CD14-positive monocyte (primary cell): ENCODE measurements around the gene KRT35. TPM values are rescaled to one million over a fixed set of nuclear protein-coding genes. Genes with fewer than 3 reads are reported as not detected.

ENCODE experiments used
- DNase-seq, 3 donors: peaks; one replicate each; pipeline ENCODE4 v3.0.0-alpha.2; 2011 to 2022
- H2AFZ ChIP-seq: 2 replicates; pipeline ENCODE4 v1.6.0; 2012; ENCODE audit warnings: mild to moderate bottlenecking, low read depth, low read length, inconsistent platforms; ENCODE audit not compliant: insufficient read depth, poor library complexity, severe bottlenecking
- H3K27ac ChIP-seq, 2 donors: 1 replicate in 1 of 2; 2 replicates in 1 of 2; pipeline ENCODE4 v1.5.1; 2012 to 2013; ENCODE audit warnings: low read length in 2 of 2, control low read depth in 1 of 2, inconsistent platforms in 1 of 2, low read depth in 1 of 2, mild to moderate bottlenecking in 1 of 2
- H3K27me3 ChIP-seq, 2 donors: one replicate each; pipeline versions ENCODE4 v1.6.0 to v1.6.1; 2011 to 2013; ENCODE audit warnings: low read length in 2 of 2; ENCODE audit not compliant: control insufficient read depth in 2 of 2, insufficient read depth in 2 of 2
- H3K36me3 ChIP-seq, 2 donors: replicated peaks in 1 of 2; 1 replicate in 1 of 2; 2 replicates in 1 of 2; pipeline versions ENCODE4 v1.5.1 to v1.6.1; 2012 to 2013; ENCODE audit warnings: low read length in 2 of 2, control low read depth in 1 of 2, inconsistent platforms in 1 of 2, mild to moderate bottlenecking in 1 of 2; ENCODE audit not compliant: insufficient read depth in 2 of 2, control insufficient read depth in 1 of 2
- H3K4me1 ChIP-seq, 2 donors: 1 replicate in 1 of 2; 2 replicates in 1 of 2; pipeline versions ENCODE4 v1.5.1 to v1.6.1; 2012 to 2013; ENCODE audit warnings: low read length in 2 of 2, control low read depth in 1 of 2, inconsistent platforms in 1 of 2, mild to moderate bottlenecking in 1 of 2, moderate library complexity in 1 of 2; ENCODE audit not compliant: insufficient read depth in 2 of 2, control insufficient read depth in 1 of 2
- H3K4me2 ChIP-seq: replicated peaks from 2 replicates; pipeline ENCODE3; 2012; ENCODE audit warnings: low read length, moderate library complexity, mild to moderate bottlenecking; ENCODE audit not compliant: poor library complexity, severe bottlenecking; ENCODE audit errors: extremely low read depth
- H3K4me3 ChIP-seq, 3 experiments: fragments of 200-600 bp in 1 of 3; sonication (generic) in 1 of 3; replicated peaks in 1 of 3; 1 replicate in 2 of 3; 2 replicates in 1 of 3; pipeline ENCODE4 v1.5.1; 2011 to 2013; ENCODE audit warnings: low read length in 3 of 3, mild to moderate bottlenecking in 3 of 3, control low read depth in 2 of 3, low read depth in 2 of 3, inconsistent platforms in 1 of 3, moderate library complexity in 1 of 3
- H3K79me2 ChIP-seq: 2 replicates; pipeline ENCODE4 v1.6.0; 2012; ENCODE audit warnings: mild to moderate bottlenecking, control low read depth, inconsistent platforms, low read length, moderate library complexity; ENCODE audit not compliant: insufficient read depth
- H3K9ac ChIP-seq: 2 replicates; pipeline ENCODE4 v1.6.0; 2017; ENCODE audit warnings: low read length, mild to moderate bottlenecking; ENCODE audit not compliant: insufficient read depth, poor library complexity, severe bottlenecking
- H3K9me3 ChIP-seq, 2 donors: replicated peaks in 1 of 2; 1 replicate in 1 of 2; 2 replicates in 1 of 2; pipeline versions ENCODE4 v1.5.1 to v1.6.1; 2012 to 2013; ENCODE audit warnings: low read length in 2 of 2, control low read depth in 1 of 2; ENCODE audit not compliant: control insufficient read depth in 1 of 2, insufficient read depth in 1 of 2
- H4K20me1 ChIP-seq: 2 replicates; pipeline ENCODE4 v1.6.0; 2012; ENCODE audit warnings: mild to moderate bottlenecking, low read length, control low read depth, moderate library complexity; ENCODE audit not compliant: insufficient read depth
- H3K27ac Mint-ChIP-seq, 7 donors: one replicate each; pipeline ENCODE4 v1.8.0; 2020; ENCODE audit warnings: mild to moderate bottlenecking in 7 of 7, mixed read lengths in 7 of 7, moderate library complexity in 6 of 7, inconsistent platforms in 2 of 7
- H3K27me3 Mint-ChIP-seq, 3 donors: one replicate each; pipeline ENCODE4 v1.8.0; 2021 to 2022; ENCODE audit warnings: low read depth in 3 of 3, mild to moderate bottlenecking in 3 of 3, mixed read lengths in 3 of 3, moderate library complexity in 3 of 3, inconsistent platforms in 1 of 3
- H3K36me3 Mint-ChIP-seq, 2 donors: one replicate each; pipeline ENCODE4 v1.8.0; 2020; ENCODE audit warnings: mixed read lengths in 2 of 2, inconsistent platforms in 1 of 2, mild to moderate bottlenecking in 1 of 2
- H3K4me1 Mint-ChIP-seq: one replicate; pipeline ENCODE4 v1.8.0; 2020; ENCODE audit warnings: mild to moderate bottlenecking, mixed read lengths
- H3K4me3 Mint-ChIP-seq, 2 donors: one replicate each; pipeline ENCODE4 v1.8.0; 2020; ENCODE audit warnings: mild to moderate bottlenecking in 2 of 2, mixed read lengths in 2 of 2, moderate library complexity in 1 of 2
- H3K9me3 Mint-ChIP-seq, 7 donors: one replicate each; pipeline ENCODE4 v1.8.0; 2020 to 2022; ENCODE audit warnings: mixed read lengths in 7 of 7, mild to moderate bottlenecking in 6 of 7, moderate library complexity in 6 of 7, inconsistent platforms in 2 of 7
- WGBS: methylation state at CpG from one replicate; pipeline ENCODE4 v1.1.5; 2013; ENCODE audit warnings: missing lambda C conversion rate; ENCODE audit not compliant: insufficient coverage; 5-methylcytosine and 5-hydroxymethylcytosine counted together
- intact Hi-C, 2 donors: fragments of 100-400 bp; cut with micrococcal nuclease; formaldehyde crosslinking; loops; one replicate each; pipeline versions ENCODE4 v1.15.0 to v1.15.1; 2023
- polyA plus RNA-seq, 3 donors: library from polyadenylated mRNA; depleted of rRNA in 1 of 3; unstranded in 2 of 3; stranded (reverse) in 1 of 3; fragments of 300-500 nt in 2 of 3; fragments of >200 nt in 1 of 3; fragmentation: Illumina TruSeq in 2 of 3; gene quantifications; 1 replicate in 2 of 3; 2 replicates in 1 of 3; pipeline ENCODE4 v1.2.3, GENCODE V29; 2012 to 2021
- TF ChIP-seq, protein P1 (sequence below): fragments of 200-600 bp; IDR thresholded peaks from one replicate; pipeline ENCODE4 v1.8.0; 2022; ENCODE audit warnings: antibody characterized with exemption, mild to moderate bottlenecking

The KRT35 gene
- polyA plus RNA-seq, 3 donors, result not detected

DNA sequence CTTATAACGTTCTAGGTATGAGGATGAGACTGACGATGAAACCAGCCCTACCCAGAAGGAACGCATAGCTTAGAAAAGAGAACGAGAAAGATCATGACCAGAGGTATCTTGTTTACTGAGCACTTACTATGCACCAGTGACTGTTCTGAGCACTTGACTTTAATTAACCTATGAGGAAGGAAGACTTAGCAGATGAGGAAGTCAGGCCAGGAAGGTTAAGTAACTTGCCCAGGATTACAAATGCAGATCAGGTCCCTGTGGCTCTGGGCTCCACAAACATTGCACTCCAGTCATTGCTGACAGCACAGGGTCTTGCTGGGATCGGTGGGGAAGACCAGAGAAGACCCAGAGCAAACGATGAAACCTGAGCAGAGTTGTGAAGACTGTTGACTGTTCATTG lies 17.3 kb upstream of the KRT35 start:
- Mint-ChIP-seq H3K27ac (peak overlapping the region; percentile 91 to 98 (median 96)), H3K4me1 (peaks cover 57% of the 10 kb centered on the region), H3K9me3 (peaks cover 0 to 7% (median 0%) of the 10 kb centered on the region in 7 donors), H3K36me3 (peaks cover 0 to under 1% of the 10 kb centered on the region in 2 donors), H3K27me3 (peaks cover 2 to 8% (median 7%) of the 10 kb centered on the region in 3 donors), H3K4me3 (peak overlapping the region in 1 of 2 donors; percentile 84)
- H3K9ac ChIP-seq, result peak overlapping the region; percentile 46
- TF ChIP-seq, protein P1, sequence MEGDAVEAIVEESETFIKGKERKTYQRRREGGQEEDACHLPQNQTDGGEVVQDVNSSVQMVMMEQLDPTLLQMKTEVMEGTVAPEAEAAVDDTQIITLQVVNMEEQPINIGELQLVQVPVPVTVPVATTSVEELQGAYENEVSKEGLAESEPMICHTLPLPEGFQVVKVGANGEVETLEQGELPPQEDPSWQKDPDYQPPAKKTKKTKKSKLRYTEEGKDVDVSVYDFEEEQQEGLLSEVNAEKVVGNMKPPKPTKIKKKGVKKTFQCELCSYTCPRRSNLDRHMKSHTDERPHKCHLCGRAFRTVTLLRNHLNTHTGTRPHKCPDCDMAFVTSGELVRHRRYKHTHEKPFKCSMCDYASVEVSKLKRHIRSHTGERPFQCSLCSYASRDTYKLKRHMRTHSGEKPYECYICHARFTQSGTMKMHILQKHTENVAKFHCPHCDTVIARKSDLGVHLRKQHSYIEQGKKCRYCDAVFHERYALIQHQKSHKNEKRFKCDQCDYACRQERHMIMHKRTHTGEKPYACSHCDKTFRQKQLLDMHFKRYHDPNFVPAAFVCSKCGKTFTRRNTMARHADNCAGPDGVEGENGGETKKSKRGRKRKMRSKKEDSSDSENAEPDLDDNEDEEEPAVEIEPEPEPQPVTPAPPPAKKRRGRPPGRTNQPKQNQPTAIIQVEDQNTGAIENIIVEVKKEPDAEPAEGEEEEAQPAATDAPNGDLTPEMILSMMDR, result no peak
- no peaks in the 10 kb centered on the region for H4K20me1 ChIP-seq
- H3K4me3 ChIP-seq, result peak overlapping the region in 1 of 3 experiments; percentile 58
- H2AFZ ChIP-seq, result peak overlapping the region; percentile 52
- peak; percentile 84 to 91 (median 90) for DNase-seq
- no peaks in the 10 kb centered on the region for H3K9me3 ChIP-seq
- H3K4me1 ChIP-seq, result peaks cover 47 to 54% of the 10 kb centered on the region in 2 donors
- H3K4me2 ChIP-seq, result peak overlapping the region; percentile 48
- intact Hi-C loops, result loop anchor here (5.0 to 10.0 kb wide), 3 partner anchors 167 to 591 kb away; no protein-coding TSS in a partner anchor
- no peaks in the 10 kb centered on the region for H3K27me3 ChIP-seq
- no peaks in the 10 kb centered on the region for H3K36me3 ChIP-seq
- H3K27ac ChIP-seq, result peak overlapping the region; percentile 93 to 97
- H3K79me2 ChIP-seq, result no peaks in the 10 kb centered on the region
- WGBS, result 0% methylated on average over 3 of the region's 6 CpGs

DNA sequence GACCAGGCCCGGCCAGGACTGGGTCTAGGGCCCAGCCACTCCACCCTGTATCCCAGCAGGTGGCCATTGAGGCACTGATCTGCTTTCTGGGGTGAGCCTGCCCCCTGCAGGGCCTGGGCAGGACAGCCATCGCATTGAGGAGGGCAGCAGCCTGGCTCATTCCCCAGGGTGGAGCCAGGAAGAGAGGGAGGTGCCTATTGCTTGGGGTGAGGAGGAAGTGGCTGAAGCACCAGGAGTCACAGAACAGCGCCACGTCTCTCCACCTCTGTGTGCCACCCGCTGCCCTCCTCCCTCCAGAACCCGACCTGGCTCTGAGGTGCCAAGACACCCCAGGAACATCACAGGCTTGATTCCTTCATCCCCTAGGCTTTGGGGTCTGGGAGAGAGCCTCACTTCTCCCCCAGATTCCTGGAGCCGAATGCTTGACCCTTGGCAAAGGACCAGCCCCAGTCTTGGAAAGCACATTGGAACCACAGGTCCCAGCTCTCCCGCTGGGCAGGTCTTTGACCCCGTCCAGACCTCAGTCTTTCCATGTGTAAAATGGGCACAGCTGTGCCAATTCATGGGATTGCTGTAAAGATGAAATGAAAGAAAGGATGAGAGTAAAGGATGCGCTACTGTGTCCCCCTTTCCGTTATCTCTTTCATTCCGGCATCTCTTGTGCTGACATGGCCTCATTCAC lies 16.0 kb upstream of the KRT35 start:
- Mint-ChIP-seq H3K27me3 (peaks cover 2 to 7% (median 5%) of the 10 kb centered on the region in 3 donors), H3K27ac (peak overlapping the region; percentile 91 to 98 (median 96)), H3K4me1 (peaks cover 71% of the 10 kb centered on the region), H3K4me3 (peak overlapping the region; percentile 59 to 60), H3K36me3 (peaks cover 0 to 2% of the 10 kb centered on the region in 2 donors), H3K9me3 (peaks cover 0 to 5% (median 0%) of the 10 kb centered on the region in 7 donors)
- Histone ChIP-seq H2AFZ (peak overlapping the region; percentile 52), H3K27me3 (no peaks in the 10 kb centered on the region), H3K79me2 (no peaks in the 10 kb centered on the region), H3K4me3 (peak overlapping the region in 1 of 3 experiments; percentile 58), H3K4me1 (peaks cover 60 to 67% of the 10 kb centered on the region in 2 donors), H3K27ac (peak overlapping the region; percentile 93 to 97), H3K4me2 (peak overlapping the region; percentile 48), H3K9me3 (no peaks in the 10 kb centered on the region), H4K20me1 (no peaks in the 10 kb centered on the region), H3K36me3 (no peaks in the 10 kb centered on the region), H3K9ac (peak overlapping the region; percentile 46)
- intact Hi-C loops, result loop anchor here (5.0 to 10.0 kb wide), 3 partner anchors 168 to 590 kb away; no protein-coding TSS in a partner anchor
- DNase-seq, result peak; percentile 90 to 93 (median 91)
- TF ChIP-seq, protein P1, result peak; percentile 91
- 47% methylated on average over 11 of the region's 12 CpGs for WGBS
